Measurements from ENCODE around the gene PLXNA4. TPM values are rescaled to one million over a fixed set of nuclear protein-coding genes. Genes with fewer than 3 reads are reported as not detected.
"Not testable (repeated sequence)": the region's sequence is repeated elsewhere in the genome, so short reads cannot be mapped to it uniquely, and the experiment has no call there.

The PLXNA4 gene
- total RNA-seq, 2 experiments from 2014 or later: 16.5 to 20.5 TPM

DNA sequence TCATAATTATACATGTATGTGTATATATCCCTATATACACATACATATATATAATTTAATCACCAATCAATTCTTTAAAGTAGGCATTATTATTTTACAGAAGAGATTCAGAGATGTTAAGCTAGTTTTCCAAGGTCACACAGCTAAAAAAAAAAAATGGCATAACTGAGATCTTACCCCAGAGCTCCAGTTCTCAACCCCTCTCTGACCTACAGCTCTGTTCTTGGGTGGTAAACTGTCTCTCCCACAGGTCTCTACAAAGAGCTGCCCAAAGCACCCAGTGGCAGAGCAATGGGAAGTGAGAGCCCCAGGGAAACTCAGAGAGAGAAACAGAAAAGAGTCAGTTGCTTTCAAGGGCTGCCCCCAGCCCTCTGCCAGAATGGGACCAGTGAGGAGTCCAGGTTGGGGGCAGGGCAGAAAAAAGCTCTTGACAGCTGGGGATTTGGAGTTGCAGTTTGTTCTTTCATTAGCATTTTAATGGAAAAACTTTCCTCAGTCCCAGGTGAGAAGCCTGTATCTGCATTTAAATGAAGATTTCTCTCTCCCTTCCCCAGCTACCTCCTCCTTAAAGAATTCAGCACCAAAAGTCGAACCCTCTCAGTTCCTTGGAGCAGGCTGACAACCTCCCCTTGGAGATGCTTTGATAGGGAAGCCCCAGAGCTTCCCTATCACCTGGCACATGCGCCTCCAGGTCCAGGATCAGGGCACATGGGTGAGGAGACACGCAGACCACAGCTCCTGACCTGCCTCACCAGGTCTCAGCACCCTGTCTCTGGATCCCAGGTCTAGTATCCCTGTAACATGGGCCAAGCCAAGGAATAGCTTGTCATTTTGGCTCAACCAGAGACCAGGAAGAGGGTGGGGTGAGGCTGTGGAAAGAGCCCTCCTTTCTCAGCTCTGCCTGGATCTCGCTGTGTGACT, 388.1 kb downstream of the PLXNA4 start:
- peaks cover 9% of the 10 kb centered on the region for H3K9me3 Mint-ChIP-seq
- no peak overlapping the region for H3K27ac Mint-ChIP-seq
- peaks cover 15% of the 10 kb centered on the region for H3K36me3 Mint-ChIP-seq
- no peaks in the 10 kb centered on the region for H3K4me1 Mint-ChIP-seq
- H3K4me3 Mint-ChIP-seq: no peak overlapping the region
- POLR2A ChIA-PET: no interaction called here
- H3K27me3 Mint-ChIP-seq: no peaks in the 10 kb centered on the region
- DNase-seq (no peak), ATAC-seq (ENCODE audit: low read depth) (no peak)

DNA sequence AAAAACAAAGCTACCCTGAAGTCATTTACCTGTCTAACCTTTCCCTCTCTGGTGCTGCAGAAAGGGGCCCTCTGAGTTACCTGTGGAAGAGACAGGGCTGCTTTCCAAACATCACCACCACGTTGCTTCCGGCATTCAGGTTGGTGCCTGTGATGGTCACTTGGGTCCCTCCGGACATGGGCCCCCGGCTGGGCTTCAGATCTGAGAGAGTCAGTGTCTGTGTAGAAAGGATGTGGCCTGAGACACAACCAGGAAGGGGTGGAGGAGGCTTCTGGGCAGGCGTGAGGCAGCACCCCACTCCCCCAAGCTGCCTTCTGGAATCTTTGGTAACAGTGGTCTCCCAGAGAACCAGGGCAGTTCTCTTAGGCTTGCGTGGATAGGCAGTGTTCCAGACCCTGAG, 388.9 kb downstream of the PLXNA4 start:
- Mint-ChIP-seq H3K27me3 (no peaks in the 10 kb centered on the region), H3K36me3 (peaks cover 15% of the 10 kb centered on the region), H3K4me1 (no peaks in the 10 kb centered on the region), H3K27ac (no peak overlapping the region), H3K4me3 (no peak overlapping the region), H3K9me3 (peaks cover 9% of the 10 kb centered on the region)
- DNase-seq: no peak
- POLR2A ChIA-PET: no interaction called here
- ATAC-seq (ENCODE audit: low read depth): no peak

DNA sequence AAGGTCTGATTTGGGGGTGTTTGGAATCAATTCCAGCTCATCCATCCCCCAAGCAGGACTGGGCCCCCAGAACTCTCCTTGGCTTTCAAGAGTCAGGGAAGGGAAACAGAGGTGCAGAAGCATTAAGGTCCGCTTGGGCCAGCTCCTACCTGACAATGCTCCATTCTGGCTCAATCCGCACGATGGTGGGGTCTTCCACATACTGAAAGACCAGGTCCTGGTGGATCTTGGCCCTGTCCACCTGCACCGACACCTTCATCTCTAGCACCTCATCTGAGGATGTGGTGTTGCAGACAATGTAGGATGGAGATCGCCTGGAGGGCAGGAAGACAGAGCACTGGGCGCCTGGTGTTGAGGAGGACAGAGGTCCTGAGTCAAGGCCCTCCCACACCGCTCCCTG, 391.1 kb downstream of the PLXNA4 start:
- Mint-ChIP-seq H3K4me3 (no peak overlapping the region), H3K9me3 (peaks cover 9% of the 10 kb centered on the region), H3K4me1 (no peaks in the 10 kb centered on the region), H3K27me3 (no peaks in the 10 kb centered on the region), H3K36me3 (peaks cover 16% of the 10 kb centered on the region), H3K27ac (no peak overlapping the region)
- DNase-seq (no peak), ATAC-seq (ENCODE audit: low read depth) (no peak)
- POLR2A ChIA-PET: no interaction called here

DNA sequence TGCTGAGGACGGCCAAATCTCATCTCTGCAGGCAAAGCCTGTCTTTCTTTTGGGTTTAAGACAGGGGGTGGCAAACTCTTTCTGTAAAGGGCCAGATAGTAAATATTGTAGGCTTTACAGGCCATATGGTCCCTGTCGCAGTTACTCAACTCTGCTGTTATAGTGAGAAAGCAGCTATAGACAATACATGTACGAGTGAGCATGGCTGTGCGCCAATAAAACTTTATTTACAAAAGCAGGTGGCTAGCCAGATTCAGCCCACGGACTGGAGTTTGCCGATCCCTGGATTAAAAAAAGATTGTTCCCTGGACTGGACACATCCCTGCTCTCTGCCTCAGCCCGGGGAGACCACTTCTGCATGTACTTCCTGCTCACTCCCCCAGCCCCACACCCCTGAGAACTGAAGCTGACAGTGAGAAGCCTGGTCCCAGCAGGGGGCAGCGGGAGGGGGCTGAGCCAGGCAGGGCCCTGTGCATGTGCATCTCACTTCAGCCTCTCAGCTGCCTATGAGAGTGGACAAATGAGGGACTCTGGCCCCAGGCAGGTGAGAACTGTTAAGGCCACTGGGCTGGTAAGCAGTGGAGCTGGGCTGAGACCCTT, 392.4 kb downstream of the PLXNA4 start:
- Mint-ChIP-seq H3K4me1 (no peaks in the 10 kb centered on the region), H3K4me3 (no peak overlapping the region), H3K27me3 (no peaks in the 10 kb centered on the region), H3K27ac (no peak overlapping the region), H3K9me3 (peaks cover 9% of the 10 kb centered on the region), H3K36me3 (peaks cover 16% of the 10 kb centered on the region)
- no peak for ATAC-seq (ENCODE audit: low read depth)
- no peak for DNase-seq
- POLR2A ChIA-PET: no interaction called here

DNA sequence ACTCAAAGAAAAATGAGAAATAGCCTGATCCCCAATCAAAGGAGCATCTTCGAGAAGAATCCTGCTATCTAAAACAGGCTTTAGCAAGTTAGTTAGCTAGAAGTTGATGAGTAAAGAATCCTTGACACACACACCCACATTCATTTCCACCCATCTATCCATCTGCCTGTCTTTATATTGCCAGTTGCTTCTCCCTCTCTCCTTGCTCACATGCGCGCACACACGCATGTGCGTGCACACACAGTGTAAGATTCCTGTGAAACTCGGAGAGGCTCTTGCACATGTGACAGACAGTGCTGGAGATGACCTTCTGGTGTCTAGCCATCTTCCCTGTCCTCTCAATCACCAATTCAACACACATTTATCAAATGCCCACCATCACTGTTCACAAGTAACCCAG, 393.3 kb downstream of the PLXNA4 start:
- H3K9me3 Mint-ChIP-seq: peaks cover 9% of the 10 kb centered on the region
- no peak for ATAC-seq (ENCODE audit: low read depth)
- no peaks in the 10 kb centered on the region for H3K4me1 Mint-ChIP-seq
- H3K27me3 Mint-ChIP-seq: no peaks in the 10 kb centered on the region
- no peak overlapping the region for H3K4me3 Mint-ChIP-seq
- POLR2A ChIA-PET: no interaction called here
- no peak for DNase-seq
- no peak overlapping the region for H3K27ac Mint-ChIP-seq
- peaks cover 16% of the 10 kb centered on the region for H3K36me3 Mint-ChIP-seq

GRCh38 chr7:132181946-132182685, 394.2 kb downstream of the PLXNA4 start:
- H3K9me3 Mint-ChIP-seq: peaks cover 5% of the 10 kb centered on the region
- ATAC-seq (ENCODE audit: low read depth): no peak
- peaks cover 13% of the 10 kb centered on the region for H3K36me3 Mint-ChIP-seq
- no peaks in the 10 kb centered on the region for H3K4me1 Mint-ChIP-seq
- H3K27me3 Mint-ChIP-seq: no peaks in the 10 kb centered on the region
- DNase-seq: no peak
- no peak overlapping the region for H3K4me3 Mint-ChIP-seq
- no peak overlapping the region for H3K27ac Mint-ChIP-seq
- POLR2A ChIA-PET: no interaction called here

DNA sequence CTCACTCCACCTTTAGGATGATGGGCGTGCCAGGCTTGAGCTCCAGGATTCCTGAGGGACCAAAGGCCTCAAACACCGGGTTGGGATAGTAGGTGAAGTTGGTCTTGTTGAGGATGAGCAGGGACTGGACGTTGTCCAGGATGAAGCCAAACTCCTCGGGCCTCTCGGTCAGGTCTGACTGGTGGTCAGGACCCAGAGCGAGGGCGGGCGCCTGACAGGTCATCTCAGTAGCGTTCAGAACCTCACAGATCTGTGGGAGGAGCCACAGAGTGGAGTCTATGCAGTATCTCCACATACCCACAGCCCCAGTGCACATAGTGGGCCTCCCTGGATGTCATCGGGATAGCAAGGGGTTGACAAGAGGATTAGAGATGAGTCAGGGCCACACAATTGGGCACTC, 394.9 kb downstream of the PLXNA4 start:
- ATAC-seq (ENCODE audit: low read depth): no peak

GRCh38 chr7:132180481-132180880, 395.8 kb downstream of the PLXNA4 start:
- H3K4me3 Mint-ChIP-seq: no peak overlapping the region
- H3K9me3 Mint-ChIP-seq: no peaks in the 10 kb centered on the region
- no peaks in the 10 kb centered on the region for H3K4me1 Mint-ChIP-seq
- peaks cover 7% of the 10 kb centered on the region for H3K36me3 Mint-ChIP-seq
- POLR2A ChIA-PET: no interaction called here
- DNase-seq (no peak), ATAC-seq (ENCODE audit: low read depth) (no peak)
- H3K27me3 Mint-ChIP-seq: no peaks in the 10 kb centered on the region
- H3K27ac Mint-ChIP-seq: no peak overlapping the region

More for the DNA sequence above, 394.9 kb downstream of the PLXNA4 start:
- Mint-ChIP-seq H3K9me3 (no peaks in the 10 kb centered on the region), H3K36me3 (peaks cover 7% of the 10 kb centered on the region), H3K27ac (no peak overlapping the region), H3K27me3 (no peaks in the 10 kb centered on the region), H3K4me1 (no peaks in the 10 kb centered on the region), H3K4me3 (no peak overlapping the region)
- DNase-seq: no peak
- POLR2A ChIA-PET: no interaction called here

GRCh38 chr7:132179681-132180080, 396.6 kb downstream of the PLXNA4 start:
- DNase-seq (no peak), ATAC-seq (ENCODE audit: low read depth) (no peak)
- H3K9me3 Mint-ChIP-seq: no peaks in the 10 kb centered on the region
- no peak overlapping the region for H3K27ac Mint-ChIP-seq
- H3K36me3 Mint-ChIP-seq: peaks cover 7% of the 10 kb centered on the region
- no peaks in the 10 kb centered on the region for H3K27me3 Mint-ChIP-seq
- POLR2A ChIA-PET: no interaction called here
- H3K4me3 Mint-ChIP-seq: no peak overlapping the region
- no peaks in the 10 kb centered on the region for H3K4me1 Mint-ChIP-seq

- POLR2A ChIA-PET: no interaction called here
- H3K9me3 Mint-ChIP-seq: no peaks in the 10 kb centered on the region
- no peak overlapping the region for H3K27ac Mint-ChIP-seq
- no peak for DNase-seq
- ATAC-seq (ENCODE audit: low read depth): no peak
- no peak overlapping the region for H3K4me3 Mint-ChIP-seq
- H3K4me1 Mint-ChIP-seq: no peaks in the 10 kb centered on the region
- H3K36me3 Mint-ChIP-seq: peaks cover 5% of the 10 kb centered on the region
- H3K27me3 Mint-ChIP-seq: no peaks in the 10 kb centered on the region
Observed at GRCh38 chr7:132179080-132179430, 397.2 kb downstream of the PLXNA4 start.

GRCh38 chr7:132178402-132179079, 397.7 kb downstream of the PLXNA4 start:
- H3K4me3 Mint-ChIP-seq; H3K9me3 Mint-ChIP-seq; H3K36me3 Mint-ChIP-seq; POLR2A ChIA-PET; ATAC-seq (ENCODE audit: low read depth); H3K4me1 Mint-ChIP-seq; H3K27ac Mint-ChIP-seq; H3K27me3 Mint-ChIP-seq; DNase-seq: not testable (repeated sequence)

DNA sequence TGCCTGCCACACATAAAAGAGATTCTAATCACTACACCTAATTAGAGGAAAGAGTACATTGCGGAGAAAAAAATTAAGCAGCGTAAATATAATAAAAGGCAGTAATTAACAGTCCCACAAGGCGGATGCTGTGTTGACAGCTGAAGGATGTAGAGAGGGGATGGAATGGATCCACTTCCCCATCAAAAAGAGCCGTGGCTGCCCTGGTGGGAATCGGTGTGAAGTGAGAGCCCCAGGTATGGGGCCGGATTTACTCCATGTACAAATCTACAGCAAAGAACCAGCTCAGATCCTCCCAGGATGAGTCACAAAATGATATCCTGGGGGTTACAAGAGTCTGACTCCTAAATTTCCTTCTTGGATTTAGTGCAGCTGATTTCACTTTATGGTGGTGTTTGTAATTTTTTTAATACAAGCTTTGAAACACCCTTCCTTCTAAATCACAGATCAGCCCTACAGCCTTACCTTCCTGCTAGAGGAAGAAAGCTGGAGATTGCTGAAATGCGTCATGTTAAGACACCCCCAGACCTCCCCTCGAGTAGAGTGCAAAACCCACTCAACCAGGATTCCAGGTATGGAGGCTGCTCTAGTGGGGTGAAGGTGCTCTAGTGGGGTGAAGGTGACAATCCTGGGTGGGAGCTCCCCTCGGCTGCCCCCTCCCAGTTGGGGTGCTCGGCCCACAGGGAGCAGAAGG, 398.4 kb downstream of the PLXNA4 start:
- H3K36me3 Mint-ChIP-seq: peaks cover 5% of the 10 kb centered on the region
- H3K27ac Mint-ChIP-seq: no peak overlapping the region
- no peak for DNase-seq
- H3K9me3 Mint-ChIP-seq: no peaks in the 10 kb centered on the region
- no peak overlapping the region for H3K4me3 Mint-ChIP-seq
- POLR2A ChIA-PET: no interaction called here
- no peaks in the 10 kb centered on the region for H3K4me1 Mint-ChIP-seq
- no peak for ATAC-seq (ENCODE audit: low read depth)
- no peaks in the 10 kb centered on the region for H3K27me3 Mint-ChIP-seq

DNA sequence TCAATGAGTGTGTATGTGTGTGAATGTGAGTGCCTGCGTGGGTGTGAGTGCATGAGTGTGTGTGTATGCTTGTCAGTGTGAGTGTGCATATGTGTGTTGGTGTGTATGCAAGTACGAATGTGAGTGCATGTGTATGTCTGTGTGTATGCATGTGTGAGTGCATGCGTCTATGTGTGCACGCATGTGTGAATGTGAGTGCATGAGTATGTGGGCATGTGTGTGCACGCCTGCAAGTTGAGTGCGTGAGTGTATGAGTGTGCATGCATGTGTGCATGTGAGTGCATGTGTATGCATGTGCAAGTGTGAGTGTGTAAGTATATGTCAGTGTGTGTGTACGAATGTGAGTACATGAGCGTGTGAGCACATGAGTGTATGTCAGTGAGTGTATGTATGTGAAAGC, 399.6 kb downstream of the PLXNA4 start:
- no peaks in the 10 kb centered on the region for H3K27me3 Mint-ChIP-seq
- H3K36me3 Mint-ChIP-seq: peaks cover 1% of the 10 kb centered on the region
- POLR2A ChIA-PET: no interaction called here
- no peak overlapping the region for H3K27ac Mint-ChIP-seq
- DNase-seq (no peak), ATAC-seq (ENCODE audit: low read depth) (no peak)
- no peak overlapping the region for H3K4me3 Mint-ChIP-seq
- H3K9me3 Mint-ChIP-seq: no peaks in the 10 kb centered on the region
- no peaks in the 10 kb centered on the region for H3K4me1 Mint-ChIP-seq
